NB4 (cell line): Measurements from ENCODE around the gene PDZD2.

ENCODE experiments used
- DNase-seq: peaks from one replicate; pipeline ENCODE4 v3.0.0; 2010; ENCODE audit warnings: low read depth
- H3K4me3 ChIP-seq: one replicate; pipeline ENCODE4 v1.5.1; 2011; ENCODE audit warnings: mild to moderate bottlenecking, low read depth, low read length, moderate library complexity
- MYC ChIP-seq: IDR thresholded peaks from 2 replicates; pipeline ENCODE4 v1.6.1; 2011; ENCODE audit warnings: low read depth, low read length
- POLR2A ChIP-seq: IDR thresholded peaks from 2 replicates; pipeline ENCODE4 v1.6.1; 2011; ENCODE audit warnings: mild to moderate bottlenecking; ENCODE audit not compliant: insufficient read length; ENCODE audit errors: extremely low read depth
- TF ChIP-seq, protein P1 (sequence below): IDR thresholded peaks from one replicate; pipeline ENCODE4 v1.5.1; 2012; ENCODE audit warnings: low read depth, low read length
- TF ChIP-seq, protein P2 (sequence below): IDR thresholded peaks from 2 replicates; pipeline ENCODE4 v1.6.1; 2011; ENCODE audit warnings: low read depth, low read length

PDZD2 gene

DNA sequence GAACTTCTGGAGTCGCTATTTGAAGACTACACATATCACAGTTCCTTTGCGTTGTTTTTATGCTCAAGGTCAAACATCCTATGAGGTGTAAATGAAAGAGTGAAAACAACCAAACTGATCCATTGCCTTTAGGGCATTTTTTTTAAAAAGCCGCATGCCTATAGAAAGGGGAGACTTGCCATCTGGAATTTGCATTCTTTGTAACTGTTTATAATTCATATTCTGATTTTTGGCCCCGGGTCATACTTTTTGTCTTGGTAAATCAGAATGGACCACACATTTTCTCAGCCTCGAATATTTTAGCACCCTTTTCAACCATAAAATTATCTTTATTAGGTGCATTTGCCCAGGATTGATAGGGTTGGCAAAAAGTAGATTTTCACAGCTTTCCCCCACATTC lies 347.2 kb downstream of the PDZD2 start:
- no peak overlapping the region for H3K4me3 ChIP-seq
- DNase-seq, result no peak
- TF ChIP-seq, protein P1, sequence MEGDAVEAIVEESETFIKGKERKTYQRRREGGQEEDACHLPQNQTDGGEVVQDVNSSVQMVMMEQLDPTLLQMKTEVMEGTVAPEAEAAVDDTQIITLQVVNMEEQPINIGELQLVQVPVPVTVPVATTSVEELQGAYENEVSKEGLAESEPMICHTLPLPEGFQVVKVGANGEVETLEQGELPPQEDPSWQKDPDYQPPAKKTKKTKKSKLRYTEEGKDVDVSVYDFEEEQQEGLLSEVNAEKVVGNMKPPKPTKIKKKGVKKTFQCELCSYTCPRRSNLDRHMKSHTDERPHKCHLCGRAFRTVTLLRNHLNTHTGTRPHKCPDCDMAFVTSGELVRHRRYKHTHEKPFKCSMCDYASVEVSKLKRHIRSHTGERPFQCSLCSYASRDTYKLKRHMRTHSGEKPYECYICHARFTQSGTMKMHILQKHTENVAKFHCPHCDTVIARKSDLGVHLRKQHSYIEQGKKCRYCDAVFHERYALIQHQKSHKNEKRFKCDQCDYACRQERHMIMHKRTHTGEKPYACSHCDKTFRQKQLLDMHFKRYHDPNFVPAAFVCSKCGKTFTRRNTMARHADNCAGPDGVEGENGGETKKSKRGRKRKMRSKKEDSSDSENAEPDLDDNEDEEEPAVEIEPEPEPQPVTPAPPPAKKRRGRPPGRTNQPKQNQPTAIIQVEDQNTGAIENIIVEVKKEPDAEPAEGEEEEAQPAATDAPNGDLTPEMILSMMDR, result no peak
- TF ChIP-seq POLR2A, result no peak
- TF ChIP-seq MYC, result no peak
- TF ChIP-seq, protein P2, sequence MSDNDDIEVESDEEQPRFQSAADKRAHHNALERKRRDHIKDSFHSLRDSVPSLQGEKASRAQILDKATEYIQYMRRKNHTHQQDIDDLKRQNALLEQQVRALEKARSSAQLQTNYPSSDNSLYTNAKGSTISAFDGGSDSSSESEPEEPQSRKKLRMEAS, result no peak

DNA sequence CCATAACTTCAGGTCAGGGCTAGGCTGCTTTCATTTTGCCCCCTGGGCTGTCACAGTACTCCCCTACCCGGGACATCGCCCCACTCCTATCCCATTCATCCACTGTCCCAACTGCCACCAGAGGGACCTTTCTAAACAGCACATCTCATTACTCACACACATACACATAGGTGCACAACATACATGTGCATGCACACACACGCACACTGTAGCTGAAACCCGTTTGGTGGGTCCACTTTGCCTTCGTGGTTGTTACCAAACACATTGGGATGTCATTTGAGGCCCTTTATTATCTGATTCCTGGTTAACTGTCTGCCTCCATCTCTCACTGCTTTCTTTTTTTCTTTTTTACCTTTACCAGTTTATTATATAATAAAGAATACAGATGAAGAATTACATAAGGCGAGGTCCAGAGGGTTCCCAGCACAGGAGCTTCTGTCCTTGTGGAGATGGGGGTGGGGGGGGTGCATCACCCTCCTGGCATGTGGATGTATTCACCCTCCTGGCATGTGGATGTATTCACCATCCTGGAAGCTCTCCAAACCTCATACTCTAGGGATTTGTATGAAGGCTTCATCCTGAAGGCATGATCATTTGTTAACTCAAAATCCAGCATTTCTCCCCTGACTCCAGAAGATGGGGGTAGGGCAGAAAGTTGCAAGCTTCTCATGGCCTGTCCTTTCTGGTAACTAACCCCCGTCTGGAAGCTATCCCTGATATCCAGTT lies 349.2 kb downstream of the PDZD2 start:
- DNase-seq, result no peak
- no peak overlapping the region for H3K4me3 ChIP-seq
- TF ChIP-seq MYC (no peak), POLR2A (no peak)
- TF ChIP-seq, protein P2, result no peak
- TF ChIP-seq, protein P1, result no peak

DNA sequence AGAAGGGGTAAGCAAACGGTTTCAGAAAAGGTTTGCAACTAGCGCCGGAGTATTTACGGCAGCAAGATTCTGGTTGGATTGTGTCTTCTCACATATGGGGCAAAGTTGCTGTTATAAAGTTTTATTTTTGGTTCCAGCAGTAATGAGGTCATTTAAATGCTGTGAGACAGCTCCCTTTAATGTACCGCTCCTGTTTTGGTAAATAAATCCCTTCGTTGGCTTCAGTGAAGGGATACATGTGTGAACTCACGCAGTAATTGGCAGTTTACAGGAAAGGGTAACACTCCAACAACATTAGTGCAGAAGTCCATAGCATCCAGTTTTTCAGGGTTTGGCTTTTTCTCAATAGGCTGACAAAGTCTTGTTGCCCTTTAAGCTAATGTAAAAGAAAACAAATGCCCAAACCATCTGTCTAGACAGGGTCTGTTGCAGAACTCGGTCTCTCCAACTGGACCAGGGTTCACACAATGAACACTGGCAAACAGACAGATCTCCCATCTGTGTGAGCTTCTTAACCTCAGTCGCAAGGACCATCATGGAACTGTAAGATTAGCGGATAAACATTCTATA lies 351.2 kb downstream of the PDZD2 start:
- TF ChIP-seq, protein P1, result no peak
- TF ChIP-seq, protein P2, result no peak
- TF ChIP-seq POLR2A (no peak), MYC (no peak)
- DNase-seq, result no peak
- H3K4me3 ChIP-seq, result no peak overlapping the region

DNA sequence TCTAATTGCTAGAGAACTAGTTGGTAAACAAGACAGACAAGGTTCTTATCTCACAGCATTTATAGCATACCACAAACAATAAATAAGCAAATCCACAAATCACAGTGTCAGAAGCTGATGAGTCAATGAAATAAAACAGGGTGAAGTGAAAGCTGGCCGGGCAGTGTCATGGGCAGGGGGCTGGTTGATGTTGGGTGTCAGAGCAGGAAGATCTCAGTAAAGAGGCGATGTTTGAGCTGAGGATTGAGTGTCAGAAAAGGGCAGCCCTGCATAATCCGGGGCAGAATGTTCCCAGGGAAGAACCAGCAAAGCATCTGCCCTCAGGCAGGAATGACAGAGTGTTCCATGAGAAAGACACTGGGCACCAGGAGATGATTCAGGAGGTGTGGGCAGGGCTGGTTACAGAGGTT lies 351.8 kb downstream of the PDZD2 start:
- no peak overlapping the region for H3K4me3 ChIP-seq
- DNase-seq, result no peak
- TF ChIP-seq POLR2A, result no peak

DNA sequence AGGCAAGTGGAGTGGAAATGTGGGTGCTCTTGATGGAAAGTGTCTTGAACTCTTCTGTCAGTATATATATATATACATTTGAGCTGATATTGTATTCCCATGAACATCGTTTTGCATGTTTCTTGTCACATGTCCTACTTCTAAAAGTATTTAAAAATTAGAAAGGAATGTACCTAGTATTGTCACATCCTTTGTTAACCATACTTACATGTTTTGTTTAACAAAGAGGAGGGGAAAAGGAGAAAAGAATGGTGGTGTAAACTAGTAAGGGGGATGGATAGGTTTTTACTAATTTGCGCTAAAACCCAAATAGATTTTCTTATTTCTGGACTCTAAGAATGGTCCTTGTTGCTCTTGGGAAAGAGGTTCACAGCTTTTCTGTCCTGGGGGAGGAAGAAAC lies 353.4 kb downstream of the PDZD2 start:
- no peak for DNase-seq
- H3K4me3 ChIP-seq, result no peak overlapping the region
- TF ChIP-seq, protein P2, result no peak
- TF ChIP-seq POLR2A (no peak), MYC (no peak)
- TF ChIP-seq, protein P1, result no peak

DNA sequence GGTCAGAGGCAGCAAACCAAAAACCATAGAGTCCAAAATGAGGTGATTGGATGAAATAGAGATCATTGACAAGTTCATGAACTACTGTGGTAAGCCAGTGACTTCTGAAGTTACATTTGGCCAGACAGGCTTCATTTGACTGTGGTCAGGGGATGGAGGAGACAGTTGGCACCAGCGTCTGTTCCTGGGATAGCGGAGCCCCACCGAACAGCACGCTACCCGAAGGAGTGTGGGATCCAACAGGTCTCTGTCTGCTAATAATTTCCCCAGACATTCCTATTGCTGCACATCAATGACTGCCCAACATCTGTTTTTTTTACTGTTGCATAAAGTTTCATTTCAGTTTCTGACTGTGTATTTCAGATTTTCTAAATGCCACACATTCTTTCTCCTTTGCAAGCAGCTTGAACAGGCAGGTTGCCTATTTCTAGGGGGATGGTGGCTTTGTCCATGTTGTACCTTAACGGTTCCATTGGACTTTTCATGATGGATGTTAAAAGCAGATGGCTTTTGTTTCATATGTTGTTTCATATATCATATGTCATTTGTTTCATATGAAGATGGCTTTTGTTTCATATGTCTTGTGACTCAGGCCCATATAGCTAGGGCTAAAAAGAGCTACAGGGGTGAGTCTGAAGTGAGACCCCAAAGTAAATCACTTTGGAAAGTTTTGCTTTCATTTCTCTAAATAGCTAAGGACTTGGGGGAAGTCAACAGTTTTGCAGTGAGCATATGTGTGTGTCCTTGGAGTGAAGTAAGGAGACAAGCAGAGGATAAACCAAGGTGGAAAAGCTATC lies 354.4 kb downstream of the PDZD2 start:
- TF ChIP-seq, protein P2, result no peak
- TF ChIP-seq POLR2A, result no peak
- TF ChIP-seq, protein P1, result no peak
- no peak for TF ChIP-seq MYC
- H3K4me3 ChIP-seq, result no peak overlapping the region
- DNase-seq, result no peak
